GM04504 (cell line): ENCODE measurements around the gene ANKMY1.
A peak's percentile ranks its signal among the peaks of the same experiment; 100 is the strongest.

Source experiments
- DNase-seq: peaks from one replicate; pipeline ENCODE4 v3.0.0-alpha.2; 2012; ENCODE audit warnings: low read depth

ANKMY1 gene

GRCh38 chr2:240459401-240460252 is 98.2 kb downstream of the ANKMY1 start:
- no peak for DNase-seq

- DNase-seq = no peak
Measured at GRCh38 chr2:240458900-240459391, 98.8 kb downstream of the ANKMY1 start.

GRCh38 chr2:240458044-240458899 is 99.5 kb downstream of the ANKMY1 start:
- DNase-seq = no peak

- DNase-seq = no peak
Measured at GRCh38 chr2:240457223-240458043, 100.4 kb downstream of the ANKMY1 start.

- DNase-seq = no peak
Measured at GRCh38 chr2:240456447-240457222, 101.2 kb downstream of the ANKMY1 start.

- DNase-seq = no peak
Measured at GRCh38 chr2:240455647-240456446, 101.9 kb downstream of the ANKMY1 start.

- no peak for DNase-seq
Measured at GRCh38 chr2:240455272-240455646, 102.5 kb downstream of the ANKMY1 start.

GRCh38 chr2:240454106-240454901 is 103.5 kb downstream of the ANKMY1 start:
- no peak for DNase-seq

- DNase-seq = no peak
Measured at GRCh38 chr2:240453461-240454105, 104.2 kb downstream of the ANKMY1 start.

- DNase-seq = peak; percentile 24
Measured at GRCh38 chr2:240452462-240453256, 105.1 kb downstream of the ANKMY1 start.

GRCh38 chr2:240451791-240452461 is 105.9 kb downstream of the ANKMY1 start:
- no peak for DNase-seq

- no peak for DNase-seq
Measured at GRCh38 chr2:240451108-240451611, 106.6 kb downstream of the ANKMY1 start.

GRCh38 chr2:240450532-240451107 is 107.2 kb downstream of the ANKMY1 start:
- no peak for DNase-seq

GRCh38 chr2:240449764-240450531 is 107.8 kb downstream of the ANKMY1 start:
- DNase-seq = no peak

- DNase-seq = no peak
Measured at GRCh38 chr2:240448387-240449274, 109.2 kb downstream of the ANKMY1 start.
